HG03342 (cell line): ENCODE measurements around the gene TRIM69.
"Not testable (repeated sequence)": the region's sequence is repeated elsewhere in the genome, so short reads cannot be mapped to it uniquely, and the experiment has no call there.

Source experiments
- ATAC-seq: cut with Tn5 transposase; IDR thresholded peaks from one replicate; pipeline ENCODE4 v1.9.1; 2021; ENCODE audit warnings: mild to moderate bottlenecking, moderate library complexity; ENCODE audit not compliant: unreplicated experiment

The TRIM69 gene

DNA sequence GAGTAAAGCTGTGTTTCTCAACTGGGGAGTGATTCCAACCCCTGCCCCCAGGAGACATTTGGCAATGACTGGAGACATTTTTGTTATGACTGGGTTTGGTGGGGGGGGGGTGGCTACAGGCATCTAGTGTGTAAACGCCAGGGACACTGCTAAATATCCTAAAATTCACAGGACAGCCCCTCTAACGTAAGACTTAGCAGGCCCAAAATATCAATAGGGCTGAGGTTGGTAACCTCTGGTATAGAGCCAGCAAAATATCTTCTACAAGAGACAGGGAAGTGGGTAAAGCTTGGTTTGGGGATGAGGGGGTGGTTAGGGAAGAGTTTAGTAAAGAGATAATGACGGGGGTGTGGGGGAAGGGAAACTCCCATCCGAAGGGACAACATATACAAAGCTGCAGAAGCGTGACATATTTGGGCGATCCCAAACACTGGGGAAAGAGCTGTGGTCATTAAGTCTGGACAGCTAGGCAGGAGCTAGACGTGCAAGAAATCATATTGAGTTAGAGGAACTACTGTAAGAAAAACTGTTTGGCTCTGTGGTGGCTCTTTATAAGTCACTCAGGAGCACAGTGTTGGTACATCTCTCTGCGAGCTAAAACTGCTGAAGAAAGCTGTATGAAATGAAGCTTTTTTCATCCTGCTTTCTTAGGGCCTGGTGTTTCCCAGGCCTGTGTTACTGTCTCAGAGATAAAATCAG is 697 bp upstream of the TRIM69 start:
- no peak for ATAC-seq

DNA sequence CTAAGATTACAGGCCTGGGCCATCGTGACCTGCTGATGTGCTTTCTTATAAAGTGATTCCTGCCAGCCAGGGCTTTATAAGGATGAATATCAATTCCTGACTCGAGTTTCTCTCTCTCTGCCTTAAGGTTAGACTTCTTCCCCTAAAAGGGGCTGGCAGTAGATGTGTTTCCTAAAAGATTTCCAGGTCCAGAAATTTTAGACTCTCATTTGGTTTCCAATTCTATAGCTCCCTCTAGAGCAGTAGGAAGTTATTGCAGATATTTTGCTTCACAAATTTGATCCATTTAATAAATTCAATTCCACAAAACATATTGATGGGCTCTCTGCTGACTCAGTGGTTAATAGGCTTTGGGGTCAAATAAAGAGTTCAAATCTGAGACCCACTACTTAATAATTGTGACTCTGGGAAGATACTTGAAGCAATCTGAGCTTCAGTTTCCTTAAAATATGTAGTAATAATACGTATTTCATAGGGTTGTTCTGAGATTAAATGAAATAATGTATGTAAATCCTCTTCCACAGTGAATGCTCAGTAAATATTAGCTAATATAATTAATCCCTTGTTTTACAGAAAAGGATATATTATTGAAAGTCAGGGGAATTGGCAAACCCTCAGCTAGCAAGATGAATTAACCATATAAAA is 2.1 kb downstream of the TRIM69 start:
- ATAC-seq, result no peak

DNA sequence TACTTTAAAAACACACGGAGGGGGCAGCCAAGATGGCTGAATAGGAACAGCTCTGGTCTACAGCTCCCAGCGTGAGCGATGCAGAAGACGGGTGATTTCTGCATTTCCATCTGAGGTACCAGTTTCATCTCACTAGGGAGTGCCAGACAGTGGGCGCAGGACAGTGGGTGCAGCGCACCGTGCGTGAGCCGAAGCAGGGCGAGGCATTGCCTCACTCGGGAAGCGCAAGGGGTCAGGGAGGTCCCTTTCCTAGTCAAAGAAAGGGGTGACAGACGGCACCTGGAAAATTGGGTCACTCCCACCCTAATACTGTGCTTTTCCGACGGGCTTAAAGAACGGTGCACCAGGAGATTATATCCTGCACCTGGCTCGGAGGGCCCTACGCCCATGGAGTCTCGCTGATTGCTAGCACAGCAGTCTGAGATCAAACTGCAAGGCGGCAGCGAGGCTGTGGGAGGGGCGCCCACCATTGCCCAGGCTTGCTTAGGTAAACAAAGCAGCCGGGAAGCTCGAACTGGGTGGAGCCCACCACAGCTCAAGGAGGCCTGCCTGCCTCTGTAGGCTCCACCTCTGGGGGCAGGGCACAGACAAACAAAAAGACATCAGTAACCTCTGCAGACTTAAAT is 3.0 kb downstream of the TRIM69 start:
- not testable (repeated sequence) for ATAC-seq

DNA sequence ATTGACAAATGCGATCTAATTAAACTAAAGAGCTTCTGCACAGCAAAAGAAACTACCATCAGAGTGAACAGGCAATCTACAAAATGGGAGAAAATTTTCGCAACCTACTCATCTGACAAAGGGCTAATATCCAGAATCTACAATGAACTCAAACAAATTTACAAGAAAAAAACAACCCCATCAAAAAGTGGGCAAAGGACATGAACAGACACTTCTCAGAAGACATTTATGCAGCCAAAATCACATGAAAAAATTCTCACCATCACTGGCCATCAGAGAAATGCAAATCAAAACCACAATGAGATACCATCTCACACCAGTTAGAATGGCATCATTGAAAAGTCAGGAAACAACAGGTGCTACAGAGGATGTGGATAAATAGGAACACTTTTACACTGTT is 7.1 kb downstream of the TRIM69 start:
- not testable (repeated sequence) for ATAC-seq

DNA sequence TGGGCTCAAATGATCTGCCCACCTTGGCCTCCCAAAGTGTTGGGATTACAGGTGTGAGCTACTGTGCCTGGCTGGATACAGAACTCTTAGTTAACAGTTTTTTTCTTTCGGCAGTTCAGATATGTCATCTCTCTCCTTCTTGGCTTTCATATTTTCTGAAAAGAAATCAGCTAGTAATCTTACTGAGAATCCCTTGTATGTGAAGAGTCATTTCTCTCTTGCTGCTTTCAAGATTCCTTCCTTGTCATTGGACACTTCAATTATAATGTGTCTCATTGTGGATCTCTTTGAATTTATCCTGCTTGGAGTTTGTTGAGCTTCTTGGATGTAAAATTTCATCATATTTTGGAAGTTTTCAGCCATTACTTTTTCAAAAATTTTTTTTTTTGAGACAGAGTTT is 17.0 kb downstream of the TRIM69 start:
- ATAC-seq, result no peak

DNA sequence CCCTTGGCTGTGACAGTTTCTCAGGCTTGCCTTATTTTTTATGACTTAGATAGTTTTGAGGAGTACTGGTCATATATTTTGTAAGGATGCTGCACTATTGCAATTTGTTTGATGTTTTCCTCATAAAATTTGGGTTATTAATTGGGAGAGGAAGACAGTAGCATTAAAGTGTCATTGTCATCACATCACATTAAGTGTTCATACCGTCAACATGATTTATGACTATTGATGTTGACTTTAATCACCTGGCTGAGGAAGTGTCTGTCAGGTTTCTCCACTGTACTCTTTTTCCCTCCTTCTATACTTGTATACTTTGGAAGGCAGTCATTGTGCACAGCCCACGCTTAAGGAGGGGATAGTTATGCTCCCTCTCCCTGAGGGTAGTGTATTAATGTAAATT is 26.9 kb downstream of the TRIM69 start:
- ATAC-seq, result no peak

DNA sequence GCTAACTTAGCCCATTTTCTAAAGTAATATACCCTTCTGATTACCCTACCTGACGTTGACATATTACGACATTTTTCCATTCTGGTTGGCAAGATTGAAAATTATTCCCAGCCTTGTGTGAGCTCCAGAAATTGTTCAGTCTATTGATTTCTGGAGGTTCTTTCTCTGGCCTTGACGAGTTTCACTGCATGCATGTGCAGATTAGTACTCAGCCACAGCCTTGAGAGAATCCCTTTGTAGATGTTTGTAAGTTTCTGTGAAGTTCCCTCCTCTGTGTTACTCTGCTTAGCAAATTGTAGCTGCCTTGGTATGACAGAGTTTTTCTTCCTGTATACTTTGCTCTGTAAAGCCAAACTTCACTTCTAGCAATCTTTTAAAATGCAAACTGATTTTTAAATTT is 27.5 kb downstream of the TRIM69 start:
- no peak for ATAC-seq

DNA sequence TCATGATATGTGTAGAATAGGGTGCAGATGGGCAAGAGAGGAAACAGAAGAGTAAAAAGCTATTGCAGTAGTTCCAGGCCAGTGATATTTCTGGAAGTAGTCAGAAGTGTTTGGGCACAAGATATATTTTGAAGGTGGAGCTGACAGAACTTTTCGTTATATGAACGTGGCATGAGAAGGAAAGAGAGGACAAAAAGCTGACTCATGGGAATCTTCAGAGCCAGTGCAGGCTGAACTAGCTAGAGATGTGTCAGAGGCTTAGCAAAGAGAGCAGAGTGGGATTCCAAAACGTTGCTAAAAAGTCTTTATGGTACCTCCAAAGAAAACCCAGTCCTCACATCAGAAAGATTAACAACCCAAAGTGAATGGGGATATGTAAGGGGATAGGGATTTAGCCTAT is 28.7 kb downstream of the TRIM69 start:
- no peak for ATAC-seq

DNA sequence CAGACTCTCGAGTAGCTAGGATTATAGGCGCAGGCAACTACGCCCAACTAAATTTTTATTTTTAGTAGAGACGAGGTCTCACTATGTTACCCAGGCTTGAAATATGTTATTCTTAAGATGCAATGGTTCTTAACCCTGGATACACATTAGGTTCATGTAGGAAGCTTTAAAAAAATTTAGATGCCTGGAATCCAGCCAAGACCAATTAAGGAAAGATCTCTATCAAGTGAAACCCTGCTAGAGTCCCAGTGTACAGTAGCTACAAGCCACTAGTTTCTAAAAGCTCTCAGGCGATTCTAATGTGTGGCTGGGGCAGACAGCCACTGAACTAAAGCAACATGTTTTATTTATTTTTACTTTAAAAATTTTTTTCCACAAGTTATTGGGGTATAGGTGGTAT is 33.2 kb downstream of the TRIM69 start:
- ATAC-seq, result no peak

DNA sequence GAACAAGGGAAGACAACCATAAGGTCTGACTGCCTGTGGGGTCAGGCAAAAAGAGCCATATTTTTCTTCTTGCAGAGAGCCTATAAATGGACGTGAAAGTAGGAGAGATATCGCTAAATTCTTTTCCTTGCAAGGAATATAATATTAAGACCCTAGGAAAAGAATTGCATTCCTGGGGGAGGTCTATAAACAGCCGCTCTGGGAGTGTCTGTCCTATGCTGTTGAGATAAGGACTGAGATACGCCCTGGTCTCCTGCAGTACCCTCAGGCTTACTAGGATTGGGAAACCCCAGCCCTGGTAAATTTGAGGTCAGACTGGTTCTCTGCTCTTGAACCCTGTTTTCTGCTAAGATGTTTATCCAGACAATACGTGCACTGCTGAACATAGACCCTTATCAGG is 34.4 kb downstream of the TRIM69 start:
- ATAC-seq, result not testable (repeated sequence)

DNA sequence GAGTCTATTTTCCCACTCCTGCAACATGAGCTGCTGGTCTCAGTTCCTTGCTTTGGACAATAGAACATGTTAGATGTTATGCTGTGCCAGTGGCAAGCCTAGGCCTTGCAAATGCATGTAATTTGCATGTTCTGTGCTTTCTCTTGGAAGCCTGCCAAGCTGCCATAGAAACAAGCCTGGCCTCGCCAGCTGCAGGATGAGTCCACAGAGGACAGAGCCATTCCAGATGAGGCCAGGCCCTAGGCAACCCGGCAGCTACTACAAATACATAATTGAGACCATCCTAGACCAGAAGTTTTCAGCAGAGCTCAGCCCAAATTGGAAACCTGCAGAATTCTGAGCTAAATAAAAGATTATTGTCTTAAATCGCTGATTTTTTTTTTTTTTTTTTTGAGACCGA is 39.6 kb downstream of the TRIM69 start:
- ATAC-seq, result no peak

DNA sequence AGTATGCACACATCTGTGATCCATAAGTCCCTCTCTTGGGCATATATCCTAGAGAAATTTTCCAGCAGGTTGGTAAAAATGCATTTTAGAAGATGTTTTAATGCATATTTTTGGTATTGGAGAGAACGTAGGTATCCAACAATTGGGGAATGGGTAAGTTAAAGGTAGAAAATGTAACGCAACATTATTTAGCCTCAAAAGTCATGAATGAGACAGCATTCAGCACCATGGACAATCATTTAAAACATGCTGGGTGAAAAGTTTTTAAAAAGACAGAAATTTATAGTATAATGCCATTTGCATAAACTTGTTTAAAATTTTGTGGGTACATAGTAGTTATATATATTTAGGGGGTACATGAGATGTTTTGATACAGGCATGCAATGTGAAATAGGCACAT is 43.4 kb downstream of the TRIM69 start:
- no peak for ATAC-seq

DNA sequence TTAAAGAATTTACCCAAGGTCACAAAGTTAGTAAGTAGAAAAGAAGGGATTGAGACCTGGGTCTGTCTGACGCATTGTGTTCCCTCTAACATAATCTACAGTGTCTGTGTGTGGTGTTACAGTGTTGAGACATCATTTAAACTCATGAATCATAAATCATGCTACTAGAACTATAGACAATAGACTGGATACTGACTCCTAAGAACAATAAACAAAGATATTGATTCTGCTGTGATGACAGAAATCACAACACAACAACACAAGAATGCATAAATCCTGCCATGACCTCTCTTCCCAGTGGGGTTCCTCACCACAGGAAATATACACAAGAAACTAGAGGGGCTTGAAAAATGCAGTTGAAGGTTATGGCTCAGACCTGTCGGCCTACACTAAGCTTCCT is 44.3 kb downstream of the TRIM69 start:
- ATAC-seq, result no peak

DNA sequence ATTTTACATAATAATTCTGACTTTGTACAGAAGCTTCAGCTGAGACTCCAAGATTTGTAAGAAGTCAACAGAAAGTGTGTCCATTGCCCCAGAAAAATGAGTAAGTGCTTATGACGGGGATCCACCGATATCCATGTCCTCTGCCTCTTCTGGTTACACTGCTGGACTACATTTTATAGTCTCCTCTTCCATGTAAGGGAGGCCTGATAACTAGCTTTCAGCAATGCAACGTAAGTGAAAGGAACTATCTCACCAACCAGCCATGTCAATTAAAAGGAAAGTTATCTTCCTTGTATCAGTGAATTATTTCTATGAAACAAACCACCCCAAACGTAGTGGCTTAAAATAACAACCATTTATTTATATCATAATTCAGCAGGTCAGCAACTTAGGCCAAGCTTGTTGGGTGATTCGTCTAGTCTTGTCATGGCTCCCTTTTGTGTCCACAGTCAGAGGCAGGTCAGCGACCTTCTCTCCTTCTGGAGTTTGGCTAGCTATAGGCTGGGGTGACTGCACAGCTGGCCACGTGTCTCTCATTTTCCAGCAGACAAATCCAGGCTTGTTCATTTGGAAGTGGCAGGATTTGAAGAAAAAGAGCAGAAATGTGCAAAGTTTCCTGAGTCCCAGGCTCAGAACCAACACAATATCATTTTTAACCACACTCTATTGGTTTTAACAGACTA is 44.9 kb downstream of the TRIM69 start:
- no peak for ATAC-seq

DNA sequence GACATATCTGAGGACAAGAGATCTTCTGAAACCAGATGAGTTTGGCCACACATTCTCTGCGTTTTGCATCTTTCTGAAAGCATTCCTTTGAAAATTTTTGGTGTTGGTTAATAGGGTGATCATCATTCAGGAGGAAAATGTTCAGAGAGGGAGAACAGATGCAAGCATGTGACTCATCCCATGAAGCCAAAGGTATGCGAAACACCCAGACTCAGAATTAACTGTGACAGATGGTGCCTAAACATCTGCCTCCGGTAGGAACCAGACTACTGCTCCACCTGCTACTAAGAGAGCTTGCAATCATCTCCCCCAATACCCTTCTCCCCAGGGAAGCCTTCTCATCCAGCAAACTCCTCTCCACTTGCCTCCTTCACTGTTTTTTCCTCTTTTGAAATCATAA is 46.2 kb downstream of the TRIM69 start:
- ATAC-seq, result no peak

DNA sequence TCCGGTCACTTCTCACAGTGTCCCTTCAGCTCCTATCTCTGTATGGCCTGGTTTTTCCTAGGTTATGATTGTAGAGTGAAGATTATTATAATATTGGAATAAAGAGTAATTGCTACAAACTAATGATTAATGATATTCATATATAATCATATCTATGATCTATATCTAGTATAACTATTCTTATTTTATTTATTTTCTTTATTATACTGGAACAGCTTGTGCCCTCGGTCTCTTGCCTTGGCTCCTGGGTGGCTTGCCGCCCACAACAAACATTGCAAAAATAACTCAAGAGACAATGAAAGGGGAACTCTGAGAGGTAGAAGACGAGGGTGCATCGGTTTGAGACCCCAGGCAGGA is 48.6 kb downstream of the TRIM69 start:
- not testable (repeated sequence) for ATAC-seq

DNA sequence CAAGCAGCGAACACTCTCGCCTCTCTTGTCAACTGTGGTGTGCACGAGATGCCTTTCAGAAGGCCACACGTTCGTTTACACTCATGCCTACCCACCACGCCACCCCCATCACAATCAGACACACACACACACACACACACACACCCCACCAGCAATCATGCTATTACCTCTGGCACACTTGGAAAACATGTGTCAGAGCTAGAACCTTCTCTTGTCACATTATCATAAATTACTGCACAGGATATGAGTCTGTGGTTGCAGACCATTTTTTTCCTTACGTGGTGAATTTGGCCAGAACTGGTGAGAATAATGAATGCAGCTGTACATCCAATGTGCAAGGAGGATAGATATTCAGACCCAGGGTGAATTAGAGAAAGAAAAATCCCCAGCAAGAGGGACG is 52.4 kb downstream of the TRIM69 start:
- no peak for ATAC-seq

DNA sequence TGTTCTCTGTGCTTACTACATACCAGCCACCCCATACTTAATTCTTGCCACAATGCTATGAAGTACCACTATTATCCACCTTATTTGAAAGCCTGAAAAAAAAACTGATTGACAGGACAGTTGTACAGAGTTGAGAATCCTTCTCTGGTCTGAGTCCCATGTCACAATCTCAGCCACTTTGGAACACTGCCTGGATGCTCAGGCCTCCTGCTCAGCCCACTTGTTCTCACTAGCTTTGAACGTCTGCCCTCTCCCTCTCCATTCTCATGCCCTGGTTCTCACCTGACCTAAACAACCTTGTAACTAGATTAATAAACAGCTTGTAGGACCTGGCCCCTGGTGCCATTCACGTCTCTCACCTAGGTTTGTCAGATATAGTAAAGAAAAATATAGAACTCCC is 53.9 kb downstream of the TRIM69 start:
- ATAC-seq, result no peak

DNA sequence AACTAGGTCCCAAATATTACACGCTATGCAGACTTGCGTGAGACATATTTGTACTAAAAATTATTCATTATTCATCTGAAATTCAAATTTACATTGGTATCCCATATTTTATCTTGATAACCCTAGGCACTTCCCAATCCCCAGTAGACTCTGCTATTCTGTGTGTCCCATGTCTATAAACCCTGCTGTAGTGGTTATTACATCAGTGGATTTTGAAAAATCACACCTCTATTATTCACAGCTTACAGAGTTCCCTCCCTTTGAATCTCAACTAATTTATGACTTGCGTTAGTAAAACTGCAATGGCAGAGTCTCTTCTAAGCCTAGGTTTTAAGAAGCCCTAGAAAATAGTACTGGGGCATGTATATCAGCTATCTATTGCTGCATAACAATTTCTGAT is 54.3 kb downstream of the TRIM69 start:
- ATAC-seq, result no peak

DNA sequence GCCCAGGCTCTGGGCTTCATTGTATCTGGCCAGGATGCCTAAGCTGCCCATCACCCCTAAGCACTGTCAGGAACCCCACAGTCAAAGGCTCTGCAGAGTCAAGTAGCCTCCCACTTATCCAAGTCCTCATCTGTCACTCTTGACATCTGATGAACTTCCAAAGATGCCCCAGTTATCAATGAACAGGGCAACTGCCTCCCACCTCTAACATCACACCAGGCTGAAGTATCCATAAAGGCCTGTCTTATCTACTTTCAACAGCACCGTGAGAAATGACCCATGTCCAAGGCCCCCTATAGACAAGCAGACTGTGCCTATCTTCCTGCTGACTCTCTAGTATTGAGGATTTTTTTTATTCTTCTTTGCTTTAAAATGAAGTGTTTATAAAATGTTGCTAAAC is 56.4 kb downstream of the TRIM69 start:
- no peak for ATAC-seq

DNA sequence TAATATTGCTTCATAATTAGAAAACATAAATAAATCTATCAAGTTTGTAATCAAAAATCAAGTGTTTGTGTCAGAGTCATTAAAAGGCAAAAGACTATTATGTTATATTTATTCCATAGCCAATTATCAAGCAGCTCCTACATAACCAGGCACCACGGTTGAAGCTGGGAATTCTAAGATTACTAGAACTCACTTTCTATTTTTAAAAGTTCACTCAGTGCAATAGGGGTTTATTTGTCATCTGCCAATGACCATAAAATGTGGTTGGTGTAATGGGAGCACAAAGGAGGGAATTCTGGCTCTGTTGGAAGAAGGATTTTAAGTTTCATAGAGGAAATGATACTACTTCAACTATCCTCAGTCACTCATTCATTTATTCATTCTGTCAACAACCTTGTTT is 57.7 kb downstream of the TRIM69 start:
- ATAC-seq, result no peak

DNA sequence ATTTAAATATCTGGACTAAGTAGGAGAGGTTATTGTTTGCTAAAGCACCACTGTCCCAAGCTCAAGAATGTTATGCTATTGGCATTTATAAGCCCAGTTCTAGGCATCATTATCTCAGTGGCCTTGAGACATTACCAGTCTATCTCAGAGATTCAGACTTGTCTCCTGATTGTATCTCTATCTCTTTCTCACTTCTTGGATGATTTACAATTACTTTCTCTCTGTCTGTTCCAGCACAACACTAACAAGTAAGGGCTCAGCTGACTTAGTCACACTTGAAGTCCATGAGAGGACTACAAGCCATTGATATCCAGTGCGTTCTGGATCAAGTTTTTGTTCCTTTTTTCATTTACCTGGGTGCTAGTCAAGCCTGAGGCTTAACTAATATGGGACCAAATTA is 60.2 kb downstream of the TRIM69 start:
- no peak for ATAC-seq
